Astrocyte (in vitro differentiated cells and primary cell): ENCODE data around the gene EGFL7. TPM values are rescaled to one million over a fixed set of nuclear protein-coding genes. Genes with fewer than 3 reads are reported as not detected.

Source experiments
- DNase-seq: peaks from one replicate; pipeline ENCODE4 v3.0.0-alpha.2; 2010; ENCODE audit warnings: low read depth
- FAIRE-seq: peaks from 2 replicates; lab custom pipeline; 2011; peaks lifted over from hg19 to GRCh38; lab: Jason Lieb, UNC
- H2AFZ ChIP-seq: 2 replicates; pipeline ENCODE4 v1.6.0; 2012; ENCODE audit warnings: low read depth, low read length, inconsistent platforms
- H3K27ac ChIP-seq: 2 replicates; pipeline ENCODE4 v1.5.1; 2011; ENCODE audit warnings: low read depth, low read length, inconsistent platforms
- H3K27me3 ChIP-seq: 2 replicates; pipeline ENCODE4 v1.6.0; 2011; ENCODE audit warnings: low read length, inconsistent platforms; ENCODE audit not compliant: insufficient read depth
- H3K36me3 ChIP-seq: 2 replicates; pipeline ENCODE4 v1.5.1; 2011; ENCODE audit warnings: low read length, inconsistent platforms; ENCODE audit not compliant: insufficient read depth
- H3K4me1 ChIP-seq: 2 replicates; pipeline ENCODE4 v1.5.1; 2011; ENCODE audit warnings: low read length, inconsistent platforms; ENCODE audit not compliant: insufficient read depth
- H3K4me2 ChIP-seq: 2 replicates; pipeline ENCODE4 v1.6.0; 2012; ENCODE audit warnings: low read length, inconsistent platforms
- H3K4me3 ChIP-seq: 2 replicates; pipeline ENCODE4 v1.5.1; 2011; ENCODE audit warnings: low read depth, mild to moderate bottlenecking, low read length, inconsistent platforms; ENCODE audit not compliant: insufficient read depth
- H3K79me2 ChIP-seq: 2 replicates; pipeline ENCODE4 v1.6.0; 2012; ENCODE audit warnings: mild to moderate bottlenecking, low read length, inconsistent platforms; ENCODE audit not compliant: insufficient read depth
- H3K9ac ChIP-seq: 2 replicates; pipeline ENCODE4 v1.6.0; 2012; ENCODE audit warnings: mild to moderate bottlenecking, low read length, inconsistent platforms
- H3K9me3 ChIP-seq: 2 replicates; pipeline ENCODE4 v1.5.1; 2012; ENCODE audit warnings: low read depth, mild to moderate bottlenecking, low read length, inconsistent platforms; ENCODE audit not compliant: insufficient read depth
- H4K20me1 ChIP-seq: 2 replicates; pipeline ENCODE4 v1.6.0; 2012; ENCODE audit warnings: low read length, inconsistent platforms; ENCODE audit not compliant: insufficient read depth
- H3K27ac Mint-ChIP-seq: one replicate; pipeline ENCODE4 v1.8.0; 2021; ENCODE audit warnings: mild to moderate bottlenecking, mixed read lengths; ENCODE audit not compliant: unreplicated experiment
- H3K27me3 Mint-ChIP-seq: one replicate; pipeline ENCODE4 v1.8.0; 2021; ENCODE audit warnings: low read depth, mixed read lengths; ENCODE audit not compliant: unreplicated experiment
- H3K36me3 Mint-ChIP-seq: one replicate; pipeline ENCODE4 v1.8.0; 2021; ENCODE audit warnings: low read depth, mixed read lengths; ENCODE audit not compliant: unreplicated experiment
- H3K4me1 Mint-ChIP-seq: one replicate; pipeline ENCODE4 v1.8.0; 2021; ENCODE audit warnings: low read depth, mixed read lengths; ENCODE audit not compliant: unreplicated experiment
- H3K4me3 Mint-ChIP-seq: one replicate; pipeline ENCODE4 v1.8.0; 2021; ENCODE audit warnings: mild to moderate bottlenecking, moderate library complexity, mixed read lengths; ENCODE audit not compliant: unreplicated experiment
- H3K9me3 Mint-ChIP-seq: one replicate; pipeline ENCODE4 v1.8.0; 2021; ENCODE audit warnings: mild to moderate bottlenecking, mixed read lengths; ENCODE audit not compliant: unreplicated experiment
- EZH2 ChIP-seq: IDR thresholded peaks from 2 replicates; pipeline ENCODE4 v1.6.1; 2012; ENCODE audit warnings: mild to moderate bottlenecking, low read length, inconsistent platforms; ENCODE audit not compliant: insufficient read depth
- total RNA-seq: library from RNA; stranded (reverse); gene quantifications from 2 replicates; pipeline ENCODE4 v1.2.1, GENCODE V29; 2021
- TF ChIP-seq, protein P1 (sequence below): IDR thresholded peaks from 2 replicates; pipeline ENCODE4 v1.5.1; 2011; ENCODE audit warnings: low read depth, mild to moderate bottlenecking, inconsistent platforms, low read length, moderate library complexity; ENCODE audit not compliant: insufficient read depth

Gene EGFL7
- total RNA-seq, 1 donor from 2014 or later, result 12.3 TPM

- H3K36me3 ChIP-seq, result no peaks in the 10 kb centered on the region
Observed at GRCh38 chr9:136657974-136658848, 4.5 kb upstream of the EGFL7 start.

DNA sequence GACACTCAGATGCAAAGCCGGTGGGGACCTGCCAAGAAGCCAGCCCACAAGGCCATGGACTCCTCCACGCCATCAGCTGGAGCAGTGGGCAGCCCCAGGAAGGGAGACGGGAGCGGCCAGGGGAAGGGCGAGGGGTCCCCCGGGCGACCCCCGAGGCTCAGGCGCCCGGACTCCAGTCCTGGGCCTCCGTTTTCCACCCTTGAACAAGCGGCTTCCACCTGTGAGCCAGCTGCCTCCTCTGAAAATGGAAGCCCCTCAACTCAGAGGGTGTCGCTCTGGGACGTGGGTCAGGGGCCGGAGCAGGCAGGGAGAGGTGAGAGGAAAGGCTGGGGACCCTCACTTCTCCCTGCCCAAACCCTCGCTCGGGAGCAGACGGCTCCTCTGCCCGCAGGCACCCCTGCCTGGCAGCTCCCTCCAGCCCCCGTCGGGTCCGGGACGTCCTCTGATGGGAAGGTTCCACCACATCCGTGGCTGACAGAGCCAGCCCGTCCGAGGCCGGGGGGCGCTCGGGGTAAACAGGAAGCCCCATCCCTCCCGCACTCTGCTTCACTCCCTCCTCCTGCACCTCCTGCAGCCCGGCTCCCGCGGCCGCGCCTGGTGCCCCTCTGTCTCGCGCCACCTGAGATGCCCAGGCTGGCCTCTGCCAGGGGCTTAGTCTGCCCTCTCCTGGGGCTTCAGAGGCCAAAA, 3.7 kb upstream of the EGFL7 start:
- peaks cover 6% of the 10 kb centered on the region for H3K4me1 ChIP-seq
- no peaks in the 10 kb centered on the region for H3K79me2 ChIP-seq
- H3K9ac ChIP-seq, result no peak overlapping the region
- no peaks in the 10 kb centered on the region for H3K9me3 ChIP-seq
- TF ChIP-seq, protein P1, sequence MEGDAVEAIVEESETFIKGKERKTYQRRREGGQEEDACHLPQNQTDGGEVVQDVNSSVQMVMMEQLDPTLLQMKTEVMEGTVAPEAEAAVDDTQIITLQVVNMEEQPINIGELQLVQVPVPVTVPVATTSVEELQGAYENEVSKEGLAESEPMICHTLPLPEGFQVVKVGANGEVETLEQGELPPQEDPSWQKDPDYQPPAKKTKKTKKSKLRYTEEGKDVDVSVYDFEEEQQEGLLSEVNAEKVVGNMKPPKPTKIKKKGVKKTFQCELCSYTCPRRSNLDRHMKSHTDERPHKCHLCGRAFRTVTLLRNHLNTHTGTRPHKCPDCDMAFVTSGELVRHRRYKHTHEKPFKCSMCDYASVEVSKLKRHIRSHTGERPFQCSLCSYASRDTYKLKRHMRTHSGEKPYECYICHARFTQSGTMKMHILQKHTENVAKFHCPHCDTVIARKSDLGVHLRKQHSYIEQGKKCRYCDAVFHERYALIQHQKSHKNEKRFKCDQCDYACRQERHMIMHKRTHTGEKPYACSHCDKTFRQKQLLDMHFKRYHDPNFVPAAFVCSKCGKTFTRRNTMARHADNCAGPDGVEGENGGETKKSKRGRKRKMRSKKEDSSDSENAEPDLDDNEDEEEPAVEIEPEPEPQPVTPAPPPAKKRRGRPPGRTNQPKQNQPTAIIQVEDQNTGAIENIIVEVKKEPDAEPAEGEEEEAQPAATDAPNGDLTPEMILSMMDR, result no peak
- no peak for TF ChIP-seq EZH2
- Mint-ChIP-seq H3K27ac (no peak overlapping the region), H3K4me1 (peaks cover 1% of the 10 kb centered on the region), H3K4me3 (no peak overlapping the region), H3K36me3 (no peaks in the 10 kb centered on the region), H3K9me3 (no peaks in the 10 kb centered on the region), H3K27me3 (peaks cover 7% of the 10 kb centered on the region)
- no peaks in the 10 kb centered on the region for H3K27me3 ChIP-seq
- no peak overlapping the region for H3K4me2 ChIP-seq
- H4K20me1 ChIP-seq, result no peaks in the 10 kb centered on the region
- no peak overlapping the region for H3K4me3 ChIP-seq
- DNase-seq (no peak), FAIRE-seq (no peak)
- H2AFZ ChIP-seq, result no peak overlapping the region
- H3K36me3 ChIP-seq, result no peaks in the 10 kb centered on the region
- no peak overlapping the region for H3K27ac ChIP-seq

More at GRCh38 chr9:136657974-136658848, 4.5 kb upstream of the EGFL7 start:
- H3K27me3 ChIP-seq, result no peaks in the 10 kb centered on the region
- peaks cover 6% of the 10 kb centered on the region for H3K4me1 ChIP-seq
- H3K79me2 ChIP-seq, result no peaks in the 10 kb centered on the region
- H3K9me3 ChIP-seq, result no peaks in the 10 kb centered on the region
- H3K4me1 Mint-ChIP-seq, result peaks cover 1% of the 10 kb centered on the region
- no peaks in the 10 kb centered on the region for H4K20me1 ChIP-seq
- H3K4me3 ChIP-seq, result no peak overlapping the region
- TF ChIP-seq, protein P1, result no peak
- TF ChIP-seq EZH2, result no peak
- no peak overlapping the region for H3K27ac ChIP-seq
- no peak overlapping the region for H2AFZ ChIP-seq
- H3K27ac Mint-ChIP-seq, result no peak overlapping the region
- H3K27me3 Mint-ChIP-seq, result peaks cover 6% of the 10 kb centered on the region
- H3K4me2 ChIP-seq, result no peak overlapping the region
- H3K36me3 Mint-ChIP-seq, result no peaks in the 10 kb centered on the region
- no peak for DNase-seq
- H3K9ac ChIP-seq, result no peak overlapping the region
- H3K9me3 Mint-ChIP-seq, result no peaks in the 10 kb centered on the region
- no peak overlapping the region for H3K4me3 Mint-ChIP-seq
- no peak for FAIRE-seq
